Neural cell (in vitro differentiated cells): ENCODE results near the gene KLRD1. TPM values are rescaled to one million over a fixed set of nuclear protein-coding genes. Genes with fewer than 3 reads are reported as not detected.

Experiments used
- H2AFZ ChIP-seq: fragments of 200-600, 300-800 bp; sonication (generic), shearing (Covaris generic); 2 replicates; pipeline ENCODE4 v1.6.0; 2014; ENCODE audit warnings: low read depth, mild to moderate bottlenecking, antibody characterized with exemption, low read length, moderate library complexity
- H3F3A ChIP-seq: fragments of 200-600 bp; shearing (Covaris generic); 2 replicates; pipeline ENCODE4 v1.6.1; 2016; ENCODE audit warnings: mild to moderate bottlenecking, moderate library complexity, mixed read lengths, antibody characterized with exemption, low read length; ENCODE audit not compliant: insufficient read depth, poor library complexity, severe bottlenecking
- H3K27ac ChIP-seq: fragments of 200-600, 300-800 bp; sonication (generic), shearing (Covaris generic); 2 replicates; pipeline ENCODE4 v1.5.1; 2014; ENCODE audit warnings: mild to moderate bottlenecking, low read length, moderate library complexity
- H3K27me3 ChIP-seq: fragments of 300-800, 200-600 bp; sonication (generic), shearing (Covaris generic); 2 replicates; pipeline ENCODE4 v1.6.0; 2014; ENCODE audit warnings: mild to moderate bottlenecking, low read depth, low read length, moderate library complexity; ENCODE audit not compliant: insufficient read depth
- H3K36me3 ChIP-seq: fragments of 300-800, 200-600 bp; sonication (generic), shearing (Covaris generic); 2 replicates; pipeline ENCODE4 v1.5.1; 2014; ENCODE audit warnings: mild to moderate bottlenecking, antibody characterized with exemption, low read length, moderate library complexity; ENCODE audit not compliant: insufficient read depth
- H3K4me2 ChIP-seq: fragments of 300-800, 200-600 bp; sonication (generic), shearing (Covaris generic); 2 replicates; pipeline ENCODE4 v1.6.0; 2014; ENCODE audit warnings: mild to moderate bottlenecking, low read length
- H3K4me3 ChIP-seq: fragments of 300-800, 200-600 bp; sonication (generic), shearing (Covaris generic); 2 replicates; pipeline ENCODE4 v1.5.1; 2014; ENCODE audit warnings: mild to moderate bottlenecking, low read length, moderate library complexity
- H3K79me2 ChIP-seq: fragments of 200-600 bp; shearing (Covaris generic); replicated peaks from 2 replicates; pipeline ENCODE4 v1.6.0; 2014; ENCODE audit warnings: mild to moderate bottlenecking, low read length, moderate library complexity; ENCODE audit not compliant: insufficient read depth
- H3K9ac ChIP-seq: fragments of 300-800, 200-600 bp; sonication (generic), shearing (Covaris generic); 2 replicates; pipeline ENCODE4 v1.6.1; 2016; ENCODE audit warnings: mild to moderate bottlenecking, low read length, mixed read lengths
- H3K9me2 ChIP-seq: fragments of 200-600 bp; shearing (Covaris generic); 2 replicates; pipeline ENCODE4 v1.6.1; 2016; ENCODE audit warnings: mild to moderate bottlenecking, low read length, mixed read lengths; ENCODE audit not compliant: insufficient read depth
- H3K9me3 ChIP-seq: fragments of 200-600, 300-800 bp; sonication (generic), shearing (Covaris generic); 2 replicates; pipeline ENCODE4 v1.6.1; 2016; ENCODE audit warnings: mild to moderate bottlenecking, mixed run types, low read length, moderate library complexity, mixed read lengths
- H4K20me1 ChIP-seq: fragments of 200-600 bp; shearing (Covaris generic); 2 replicates; pipeline ENCODE4 v1.6.1; 2016; ENCODE audit warnings: mild to moderate bottlenecking, mixed run types; ENCODE audit not compliant: insufficient read depth
- EP300 ChIP-seq: fragments of 450-650 bp; conservative IDR thresholded peaks from 2 replicates; pipeline ENCODE4 v1.6.1; 2014; ENCODE audit warnings: antibody characterized with exemption, mild to moderate bottlenecking, moderate library complexity; ENCODE audit not compliant: poor library complexity, severe bottlenecking
- EZH2 ChIP-seq: fragments of 200-600, 300-800 bp; shearing (Covaris generic), sonication (generic); IDR thresholded peaks from 2 replicates; pipeline ENCODE4 v1.6.1; 2014; ENCODE audit warnings: antibody characterized with exemption, low read length, borderline replicate concordance, mild to moderate bottlenecking; ENCODE audit not compliant: insufficient read depth, poor library complexity, severe bottlenecking
- MXI1 ChIP-seq: fragments of 450-650 bp; conservative IDR thresholded peaks from 2 replicates; pipeline ENCODE4 v1.6.1; 2014; ENCODE audit warnings: antibody characterized with exemption, mild to moderate bottlenecking; ENCODE audit not compliant: poor library complexity, severe bottlenecking
- POLR2AphosphoS5 ChIP-seq: IDR thresholded peaks from 2 replicates; pipeline ENCODE4 v1.6.1; 2012
- RAD21 ChIP-seq: fragments of 450-650 bp; conservative IDR thresholded peaks from 2 replicates; pipeline ENCODE4 v1.6.1; 2014; ENCODE audit warnings: antibody characterized with exemption, mild to moderate bottlenecking, moderate library complexity
- SMC3 ChIP-seq: fragments of 450-650 bp; conservative IDR thresholded peaks from 2 replicates; pipeline ENCODE4 v1.6.1; 2014; ENCODE audit warnings: antibody characterized with exemption, mild to moderate bottlenecking, moderate library complexity; ENCODE audit not compliant: poor library complexity
- TAF1 ChIP-seq: IDR thresholded peaks from 2 replicates; pipeline ENCODE4 v1.6.1; 2012; ENCODE audit warnings: low read depth
- polyA minus RNA-seq: library from RNA; depleted of rRNA, polyadenylated mRNA; stranded (reverse); fragments of >200 nt; gene quantifications from 2 replicates; pipeline ENCODE4 v1.2.3, GENCODE V29; 2014
- polyA plus RNA-seq: library from polyadenylated mRNA; depleted of rRNA; stranded (reverse); fragments of >200 nt; gene quantifications from 2 replicates; pipeline ENCODE4 v1.2.3, GENCODE V29; 2014
- TF ChIP-seq, protein P1 (sequence below): IDR thresholded peaks from 2 replicates; pipeline ENCODE4 v1.6.1; 2012; ENCODE audit warnings: borderline replicate concordance
- TF ChIP-seq, protein P2 (sequence below): fragments of 450-650 bp; IDR thresholded peaks from 2 replicates; pipeline ENCODE4 v1.5.1; 2014; ENCODE audit warnings: antibody characterized with exemption, mild to moderate bottlenecking, moderate library complexity; ENCODE audit not compliant: poor library complexity, severe bottlenecking

The KLRD1 gene, protein sequence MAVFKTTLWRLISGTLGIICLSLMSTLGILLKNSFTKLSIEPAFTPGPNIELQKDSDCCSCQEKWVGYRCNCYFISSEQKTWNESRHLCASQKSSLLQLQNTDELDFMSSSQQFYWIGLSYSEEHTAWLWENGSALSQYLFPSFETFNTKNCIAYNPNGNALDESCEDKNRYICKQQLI
- polyA plus RNA-seq, result 0.28 and 0.52 TPM in 2 replicates
- 0.23 and 2.2 TPM in 2 replicates for polyA minus RNA-seq

DNA sequence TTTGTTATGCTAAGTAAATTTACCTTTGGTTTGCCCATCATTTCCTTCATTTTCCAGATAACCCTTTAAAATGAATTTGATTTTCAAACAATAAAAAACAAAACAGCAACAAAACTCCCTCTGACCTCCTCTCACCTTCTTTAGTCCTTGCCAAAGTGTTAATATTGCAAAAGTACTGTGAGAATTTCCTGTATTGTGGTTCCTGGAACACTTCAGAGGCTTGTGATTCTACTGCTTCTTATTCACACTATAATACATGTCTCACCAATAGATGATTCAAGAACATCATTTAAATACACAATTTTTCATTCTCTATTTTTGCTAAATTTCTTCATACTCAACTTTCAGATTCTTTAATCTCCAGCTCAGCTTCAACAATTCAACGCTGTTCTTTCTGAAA is at the start of gene KLRD1:
Gene KLRD1 (plus strand): TSS at position 241 of the 400 bp plus-strand sequence. CDS start 208 bp downstream, outside the sequence.
- no peak within 1 kb of the TSS for H3K4me3 ChIP-seq
- H3K79me2 ChIP-seq, result no peaks in the 10 kb centered on the region
- no peaks in the 10 kb centered on the region for H3F3A ChIP-seq
- H3K9me3 ChIP-seq, result no peaks in the 10 kb centered on the region
- H4K20me1 ChIP-seq, result no peaks in the 10 kb centered on the region
- H3K4me2 ChIP-seq, result no peak within 1 kb of the TSS
- TF ChIP-seq EZH2 (no peak), EP300 (no peak), TAF1 (no peak), POLR2AphosphoS5 (no peak), RAD21 (no peak), SMC3 (no peak)
- TF ChIP-seq, protein P1, sequence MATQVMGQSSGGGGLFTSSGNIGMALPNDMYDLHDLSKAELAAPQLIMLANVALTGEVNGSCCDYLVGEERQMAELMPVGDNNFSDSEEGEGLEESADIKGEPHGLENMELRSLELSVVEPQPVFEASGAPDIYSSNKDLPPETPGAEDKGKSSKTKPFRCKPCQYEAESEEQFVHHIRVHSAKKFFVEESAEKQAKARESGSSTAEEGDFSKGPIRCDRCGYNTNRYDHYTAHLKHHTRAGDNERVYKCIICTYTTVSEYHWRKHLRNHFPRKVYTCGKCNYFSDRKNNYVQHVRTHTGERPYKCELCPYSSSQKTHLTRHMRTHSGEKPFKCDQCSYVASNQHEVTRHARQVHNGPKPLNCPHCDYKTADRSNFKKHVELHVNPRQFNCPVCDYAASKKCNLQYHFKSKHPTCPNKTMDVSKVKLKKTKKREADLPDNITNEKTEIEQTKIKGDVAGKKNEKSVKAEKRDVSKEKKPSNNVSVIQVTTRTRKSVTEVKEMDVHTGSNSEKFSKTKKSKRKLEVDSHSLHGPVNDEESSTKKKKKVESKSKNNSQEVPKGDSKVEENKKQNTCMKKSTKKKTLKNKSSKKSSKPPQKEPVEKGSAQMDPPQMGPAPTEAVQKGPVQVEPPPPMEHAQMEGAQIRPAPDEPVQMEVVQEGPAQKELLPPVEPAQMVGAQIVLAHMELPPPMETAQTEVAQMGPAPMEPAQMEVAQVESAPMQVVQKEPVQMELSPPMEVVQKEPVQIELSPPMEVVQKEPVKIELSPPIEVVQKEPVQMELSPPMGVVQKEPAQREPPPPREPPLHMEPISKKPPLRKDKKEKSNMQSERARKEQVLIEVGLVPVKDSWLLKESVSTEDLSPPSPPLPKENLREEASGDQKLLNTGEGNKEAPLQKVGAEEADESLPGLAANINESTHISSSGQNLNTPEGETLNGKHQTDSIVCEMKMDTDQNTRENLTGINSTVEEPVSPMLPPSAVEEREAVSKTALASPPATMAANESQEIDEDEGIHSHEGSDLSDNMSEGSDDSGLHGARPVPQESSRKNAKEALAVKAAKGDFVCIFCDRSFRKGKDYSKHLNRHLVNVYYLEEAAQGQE, result no peak
- TF ChIP-seq, protein P2, sequence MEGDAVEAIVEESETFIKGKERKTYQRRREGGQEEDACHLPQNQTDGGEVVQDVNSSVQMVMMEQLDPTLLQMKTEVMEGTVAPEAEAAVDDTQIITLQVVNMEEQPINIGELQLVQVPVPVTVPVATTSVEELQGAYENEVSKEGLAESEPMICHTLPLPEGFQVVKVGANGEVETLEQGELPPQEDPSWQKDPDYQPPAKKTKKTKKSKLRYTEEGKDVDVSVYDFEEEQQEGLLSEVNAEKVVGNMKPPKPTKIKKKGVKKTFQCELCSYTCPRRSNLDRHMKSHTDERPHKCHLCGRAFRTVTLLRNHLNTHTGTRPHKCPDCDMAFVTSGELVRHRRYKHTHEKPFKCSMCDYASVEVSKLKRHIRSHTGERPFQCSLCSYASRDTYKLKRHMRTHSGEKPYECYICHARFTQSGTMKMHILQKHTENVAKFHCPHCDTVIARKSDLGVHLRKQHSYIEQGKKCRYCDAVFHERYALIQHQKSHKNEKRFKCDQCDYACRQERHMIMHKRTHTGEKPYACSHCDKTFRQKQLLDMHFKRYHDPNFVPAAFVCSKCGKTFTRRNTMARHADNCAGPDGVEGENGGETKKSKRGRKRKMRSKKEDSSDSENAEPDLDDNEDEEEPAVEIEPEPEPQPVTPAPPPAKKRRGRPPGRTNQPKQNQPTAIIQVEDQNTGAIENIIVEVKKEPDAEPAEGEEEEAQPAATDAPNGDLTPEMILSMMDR, result no peak
- H3K9me2 ChIP-seq, result no peaks in the 10 kb centered on the region
- no peaks in the 10 kb centered on the region for H3K36me3 ChIP-seq
- no peak within 1 kb of the TSS for H3K9ac ChIP-seq
- no peak within 1 kb of the TSS for H2AFZ ChIP-seq
- H3K27me3 ChIP-seq, result no peaks in the 10 kb centered on the region
- no peak within 1 kb of the TSS for H3K27ac ChIP-seq

DNA sequence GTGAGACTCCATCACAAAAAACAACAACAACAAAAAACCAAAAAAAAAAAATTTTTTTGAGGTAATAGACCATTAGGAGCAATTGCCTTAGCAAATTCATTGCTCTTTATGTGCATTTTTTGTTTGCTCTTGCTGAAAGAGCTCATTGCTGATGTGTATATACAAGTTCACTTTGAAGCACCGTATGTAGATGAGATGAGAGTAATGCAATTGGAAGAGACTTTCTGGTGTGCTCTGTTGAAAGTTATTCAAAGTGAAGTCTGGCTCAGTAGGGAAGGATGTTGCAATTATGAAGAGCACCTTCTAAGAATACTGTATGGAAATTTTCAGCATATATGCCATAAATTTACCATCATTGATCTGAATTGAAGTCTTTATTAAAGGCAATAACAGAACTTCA is 46.7 kb upstream of the KLRD1 start:
- no peaks in the 10 kb centered on the region for H3K27me3 ChIP-seq
- H3K27ac ChIP-seq, result no peak overlapping the region
- no peak overlapping the region for H2AFZ ChIP-seq
- H3K4me2 ChIP-seq, result no peak overlapping the region
- no peaks in the 10 kb centered on the region for H3K9me3 ChIP-seq
- H3K9ac ChIP-seq, result no peak overlapping the region
- H3K9me2 ChIP-seq, result no peaks in the 10 kb centered on the region
- no peak overlapping the region for H3K4me3 ChIP-seq
- no peaks in the 10 kb centered on the region for H3K36me3 ChIP-seq
- H4K20me1 ChIP-seq, result no peaks in the 10 kb centered on the region
- no peaks in the 10 kb centered on the region for H3F3A ChIP-seq
- H3K79me2 ChIP-seq, result no peaks in the 10 kb centered on the region
- TF ChIP-seq POLR2AphosphoS5 (no peak), RAD21 (no peak), EZH2 (no peak), TAF1 (no peak), EP300 (no peak), MXI1 (no peak), SMC3 (no peak)
- TF ChIP-seq, protein P1, result no peak
- TF ChIP-seq, protein P2, result no peak
